HepG2 (cell line): ENCODE measurements around the gene RNF208. TPM values are rescaled to one million over a fixed set of nuclear protein-coding genes. Genes with fewer than 3 reads are reported as not detected.
A peak's percentile ranks its signal among the peaks of the same experiment; 100 is the strongest.

Experiments
- CC2D1A ChIP-seq: sonication (generic); formaldehyde crosslinking; IDR thresholded peaks from 2 replicates; pipeline ENCODE4 v1.8.1; 2023; ENCODE audit warnings: mild to moderate bottlenecking, missing genetic modification reagents
- FOXO4 ChIP-seq: sonication (generic); formaldehyde crosslinking; conservative IDR thresholded peaks from 2 replicates; pipeline ENCODE4 v1.8.1; 2023; ENCODE audit warnings: missing genetic modification reagents
- HOMEZ ChIP-seq: IDR thresholded peaks from 2 replicates; pipeline ENCODE4 v1.6.1; 2016; ENCODE audit warnings: low read depth
- MZF1 ChIP-seq: sonication (generic); formaldehyde crosslinking; IDR thresholded peaks from 2 replicates; pipeline ENCODE4 v1.8.1; 2023; ENCODE audit warnings: mild to moderate bottlenecking, missing genetic modification reagents, borderline replicate concordance
- NFIB ChIP-seq: sonication (generic); formaldehyde crosslinking; IDR thresholded peaks from 2 replicates; pipeline ENCODE4 v1.9.0; 2021; ENCODE audit warnings: missing genetic modification reagents, mild to moderate bottlenecking, borderline replicate concordance
- RELA ChIP-seq: sonication (generic); formaldehyde crosslinking; IDR thresholded peaks from 2 replicates; pipeline ENCODE4 v1.4.0; 2020; ENCODE audit warnings: missing genetic modification reagents
- REPIN1 ChIP-seq: sonication (generic); formaldehyde crosslinking; IDR thresholded peaks from 2 replicates; pipeline ENCODE4 v1.8.0; 2022; ENCODE audit warnings: missing genetic modification reagents, low read depth, mild to moderate bottlenecking, borderline replicate concordance
- SYNCRIP ChIP-seq: fragments of 200-400 bp; formaldehyde crosslinking; IDR thresholded peaks from 2 replicates; pipeline ENCODE4 v1.6.1; 2018; ENCODE audit warnings: mild to moderate bottlenecking, low read depth, low read length; ENCODE audit not compliant: insufficient read depth
- TARDBP ChIP-seq: sonication (generic); formaldehyde crosslinking; IDR thresholded peaks from 2 replicates; pipeline ENCODE4 v1.8.0; 2022; ENCODE audit warnings: mild to moderate bottlenecking, missing genetic modification reagents
- ZC3H13 ChIP-seq: sonication (generic); formaldehyde crosslinking; IDR thresholded peaks from 2 replicates; pipeline ENCODE4 v1.8.1; 2023; ENCODE audit warnings: mild to moderate bottlenecking, missing genetic modification reagents, moderate library complexity
- ZMAT3 ChIP-seq: sonication (generic); formaldehyde crosslinking; conservative IDR thresholded peaks from 2 replicates; pipeline ENCODE4 v1.7.0; 2021; ENCODE audit warnings: missing genetic modification reagents
- ZNF234 ChIP-seq: sonication (generic); formaldehyde crosslinking; conservative IDR thresholded peaks from 2 replicates; pipeline ENCODE4 v1.5.1; 2020; ENCODE audit warnings: mild to moderate bottlenecking, missing genetic modification reagents
- ZNF414 ChIP-seq: sonication (generic); formaldehyde crosslinking; IDR thresholded peaks from 2 replicates; pipeline ENCODE4 v1.5.0; 2020; ENCODE audit warnings: missing genetic modification reagents
- ZNF460 ChIP-seq: sonication (generic); formaldehyde crosslinking; IDR thresholded peaks from 2 replicates; pipeline ENCODE4 v1.5.1; 2020; ENCODE audit warnings: missing genetic modification reagents, mild to moderate bottlenecking, borderline replicate concordance
- ZNF598 ChIP-seq: sonication (generic); formaldehyde crosslinking; IDR thresholded peaks from 2 replicates; pipeline ENCODE4 v1.5.1; 2020; ENCODE audit warnings: mild to moderate bottlenecking, missing genetic modification reagents, borderline replicate concordance
- ZSCAN5A ChIP-seq: sonication (generic); formaldehyde crosslinking; IDR thresholded peaks from 2 replicates; pipeline ENCODE4 v1.8.0; 2022; ENCODE audit warnings: mild to moderate bottlenecking, missing genetic modification reagents, borderline replicate concordance
- polyA plus RNA-seq, 8 experiments: library from polyadenylated mRNA; depleted of rRNA in 3 of 8; stranded (reverse) in 7 of 8; unstranded in 1 of 8; fragments of >200 nt; fragmentation: Illumina TruSeq in 4 of 8; extraction: Trizol in 4 of 8; gene quantifications; 2 replicates each; pipeline versions ENCODE4 v1.2.1 to v1.2.3, GENCODE V29; 2011 to 2016; ENCODE audit warnings: low read depth in 4 of 8, missing spikeins in 1 of 8, mixed read lengths in 1 of 8; ENCODE audit not compliant: insufficient read depth in 1 of 8
- total RNA-seq, 5 experiments: library from RNA; depleted of rRNA; stranded (reverse); fragments of >200 nt; fragmentation: Illumina TruSeq; extraction: Trizol; gene quantifications; 2 replicates each; pipeline ENCODE4 v1.2.3, GENCODE V29; 2016; ENCODE audit warnings: low read depth in 1 of 5
- TF ChIP-seq, protein P1 (sequence below): sonication (generic); formaldehyde crosslinking; IDR thresholded peaks from 2 replicates; pipeline ENCODE4 v1.5.1; 2020; ENCODE audit warnings: missing genetic modification reagents, mild to moderate bottlenecking, borderline replicate concordance
- TF ChIP-seq, protein P2 (sequence below): sonication (generic); formaldehyde crosslinking; IDR thresholded peaks from 2 replicates; pipeline ENCODE4 v1.8.0; 2022; ENCODE audit warnings: mild to moderate bottlenecking, missing genetic modification reagents, moderate library complexity
- TF ChIP-seq, protein P3 (sequence below): sonication (generic); formaldehyde crosslinking; IDR thresholded peaks from 2 replicates; pipeline ENCODE4 v1.4.0; 2020; ENCODE audit warnings: missing genetic modification reagents

RNF208 gene
- total and polyA plus RNA-seq, 2 of the 13 experiments (the other 11 are each of a cell fraction or from before 2014, with no cell fraction given), result 1.6 to 2.1 TPM

DNA sequence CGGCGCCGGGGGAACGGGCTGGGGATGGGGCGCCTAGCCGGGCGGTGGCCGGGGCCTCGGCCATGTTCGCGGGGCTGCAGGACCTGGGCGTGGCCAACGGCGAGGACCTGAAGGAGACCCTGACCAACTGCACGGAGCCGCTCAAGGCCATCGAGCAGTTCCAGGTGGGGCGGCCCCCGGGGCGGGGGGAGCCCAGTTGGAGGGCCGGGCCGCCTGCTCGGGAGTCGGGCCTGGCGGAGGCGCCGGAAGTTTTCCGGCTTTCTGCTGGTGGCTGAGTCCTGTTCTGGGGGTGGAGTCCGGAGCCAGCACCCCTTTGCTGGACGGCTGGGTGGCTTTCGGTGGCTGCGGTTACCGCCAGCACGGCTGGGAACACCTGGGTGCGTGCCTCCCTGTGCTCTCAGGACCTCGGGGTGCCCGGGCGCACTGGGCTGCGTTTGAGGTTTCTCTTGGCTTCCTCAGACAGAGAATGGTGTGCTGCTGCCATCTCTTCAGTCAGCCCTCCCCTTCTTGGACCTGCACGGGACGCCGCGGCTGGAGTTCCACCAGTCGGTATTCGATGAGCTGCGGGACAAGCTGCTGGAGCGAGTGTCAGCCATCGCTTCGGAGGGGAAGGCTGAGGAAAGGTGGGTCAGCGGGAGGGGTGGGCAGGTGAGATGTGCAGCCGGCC lies 33.5 kb upstream of the RNF208 start (continued):
- TF ChIP-seq ZC3H13 (0 out of 2 replicates have a peak, but pooled peaks have one; percentile 18), ZNF414 (CRISPR knock-in tag) (no peak), TARDBP (CRISPR knock-in tag) (no peak), ZMAT3 (CRISPR knock-in tag) (no peak; the same call in 1 of the 2 replicates), RELA (CRISPR knock-in tag) (no peak), CC2D1A (no peak), HOMEZ (CRISPR knock-in tag) (no peak), ZNF460 (CRISPR knock-in tag) (no peak), ZNF234 (no peak), ZSCAN5A (CRISPR knock-in tag) (no peak), FOXO4 (CRISPR knock-in tag) (0 out of 2 replicates have a peak, but pooled peaks have one; percentile 70), ZNF598 (CRISPR knock-in tag) (0 out of 2 replicates have a peak, but pooled peaks have one; percentile 2), NFIB (CRISPR knock-in tag) (no peak), MZF1 (no peak), REPIN1 (no peak), SYNCRIP (no peak)
- TF ChIP-seq, protein P1, sequence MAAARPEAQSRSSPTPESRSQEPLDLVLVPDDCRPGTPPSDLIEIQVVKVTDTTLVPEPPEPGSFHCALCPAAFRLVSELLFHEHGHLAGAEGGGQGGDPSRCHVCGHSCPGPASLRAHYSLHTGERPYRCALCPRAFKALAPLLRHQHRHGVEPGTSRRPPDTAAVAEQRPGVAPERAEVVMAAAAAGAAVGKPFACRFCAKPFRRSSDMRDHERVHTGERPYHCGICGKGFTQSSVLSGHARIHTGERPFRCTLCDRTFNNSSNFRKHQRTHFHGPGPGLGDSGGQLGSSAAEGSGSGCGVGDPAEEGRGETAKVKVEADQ (CRISPR knock-in tag), result no peak
- TF ChIP-seq, protein P2, sequence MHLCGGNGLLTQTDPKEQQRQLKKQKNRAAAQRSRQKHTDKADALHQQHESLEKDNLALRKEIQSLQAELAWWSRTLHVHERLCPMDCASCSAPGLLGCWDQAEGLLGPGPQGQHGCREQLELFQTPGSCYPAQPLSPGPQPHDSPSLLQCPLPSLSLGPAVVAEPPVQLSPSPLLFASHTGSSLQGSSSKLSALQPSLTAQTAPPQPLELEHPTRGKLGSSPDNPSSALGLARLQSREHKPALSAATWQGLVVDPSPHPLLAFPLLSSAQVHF (CRISPR knock-in tag), result 0 out of 2 replicates have a peak, but pooled peaks have one; percentile 4
- TF ChIP-seq, protein P3, sequence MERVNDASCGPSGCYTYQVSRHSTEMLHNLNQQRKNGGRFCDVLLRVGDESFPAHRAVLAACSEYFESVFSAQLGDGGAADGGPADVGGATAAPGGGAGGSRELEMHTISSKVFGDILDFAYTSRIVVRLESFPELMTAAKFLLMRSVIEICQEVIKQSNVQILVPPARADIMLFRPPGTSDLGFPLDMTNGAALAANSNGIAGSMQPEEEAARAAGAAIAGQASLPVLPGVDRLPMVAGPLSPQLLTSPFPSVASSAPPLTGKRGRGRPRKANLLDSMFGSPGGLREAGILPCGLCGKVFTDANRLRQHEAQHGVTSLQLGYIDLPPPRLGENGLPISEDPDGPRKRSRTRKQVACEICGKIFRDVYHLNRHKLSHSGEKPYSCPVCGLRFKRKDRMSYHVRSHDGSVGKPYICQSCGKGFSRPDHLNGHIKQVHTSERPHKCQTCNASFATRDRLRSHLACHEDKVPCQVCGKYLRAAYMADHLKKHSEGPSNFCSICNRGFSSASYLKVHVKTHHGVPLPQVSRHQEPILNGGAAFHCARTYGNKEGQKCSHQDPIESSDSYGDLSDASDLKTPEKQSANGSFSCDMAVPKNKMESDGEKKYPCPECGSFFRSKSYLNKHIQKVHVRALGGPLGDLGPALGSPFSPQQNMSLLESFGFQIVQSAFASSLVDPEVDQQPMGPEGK (CRISPR knock-in tag), result peak; percentile 78; the same call in 1 of the 2 replicates
